T-cell (primary cell): Measurements from ENCODE around the gene CCDC6. TPM values are rescaled to one million over a fixed set of nuclear protein-coding genes. Genes with fewer than 3 reads are reported as not detected.

ENCODE experiments used
- ATAC-seq, 4 experiments: fragments of 200-7000 bp in 3 of 4; fragments of 150-1000 bp in 1 of 4; cut with Tn5 transposase; replicated peaks in 1 of 4; 1 replicate in 3 of 4; 2 replicates in 1 of 4; pipeline ENCODE4 v1.10.0; 2021; ENCODE audit warnings: moderate library complexity in 3 of 4, mild to moderate bottlenecking in 2 of 4, moderate number of reproducible peaks in 1 of 4
- CTCF ChIA-PET, 2 donors: fragments of 300-600 bp; sonication (Branson Sonifier 250); formaldehyde crosslinking; loops; one replicate each; lab custom pipeline; 2022; ENCODE audit warnings: antibody characterized with exemption in 2 of 2; lab: Charles Lee
- POLR2A ChIA-PET, 2 donors: fragments of 300-600 bp; sonication (Branson Sonifier 250); formaldehyde crosslinking; loops; one replicate each; lab custom pipeline; 2022; ENCODE audit warnings: antibody characterized with exemption in 2 of 2; lab: Charles Lee
- DNase-seq, 35 experiments: peaks; one replicate each; pipeline versions ENCODE4 v3.0.0 to v3.0.0-alpha.2; 2013 to 2023
- H3K27ac ChIP-seq: one replicate; pipeline ENCODE4 v1.5.1; 2013; ENCODE audit warnings: low read length
- H3K27me3 ChIP-seq, 2 experiments: replicated peaks in 1 of 2; 1 replicate in 1 of 2; 2 replicates in 1 of 2; pipeline versions ENCODE4 v1.6.1 to v1.7.0; 2013; ENCODE audit warnings: low read length in 1 of 2, mixed read lengths in 1 of 2; ENCODE audit not compliant: control insufficient read depth in 2 of 2, insufficient read depth in 2 of 2; ENCODE audit errors: extremely low read depth in 1 of 2
- H3K36me3 ChIP-seq, 2 donors: 1 replicate in 1 of 2; 2 replicates in 1 of 2; pipeline versions ENCODE4 v1.6.1 to v1.7.0; 2013; ENCODE audit warnings: low read length in 1 of 2; ENCODE audit not compliant: control insufficient read depth in 2 of 2, insufficient read depth in 1 of 2; ENCODE audit errors: extremely low read depth in 1 of 2
- H3K4me1 ChIP-seq, 2 experiments: 1 replicate in 1 of 2; 2 replicates in 1 of 2; pipeline versions ENCODE4 v1.6.1 to v1.7.0; 2013; ENCODE audit warnings: low read length in 2 of 2, mixed read lengths in 1 of 2; ENCODE audit not compliant: insufficient read depth in 2 of 2, control insufficient read depth in 1 of 2; ENCODE audit errors: extremely low read depth in 1 of 2
- H3K4me3 ChIP-seq, 2 donors: 1 replicate in 1 of 2; 2 replicates in 1 of 2; pipeline versions ENCODE4 v1.5.1 to v1.7.0; 2013; ENCODE audit warnings: mild to moderate bottlenecking in 2 of 2, low read length in 1 of 2, moderate library complexity in 1 of 2; ENCODE audit not compliant: control insufficient read depth in 1 of 2; ENCODE audit errors: extremely low read depth in 1 of 2
- H3K9me3 ChIP-seq: 2 replicates; pipeline ENCODE4 v1.7.0; 2013
- H3K27ac Mint-ChIP-seq, 2 donors: one replicate each; pipeline ENCODE4 v1.8.0; 2020 to 2021; ENCODE audit warnings: mild to moderate bottlenecking in 2 of 2, mixed read lengths in 2 of 2
- H3K27me3 Mint-ChIP-seq, 2 donors: one replicate each; pipeline ENCODE4 v1.8.0; 2021 to 2022; ENCODE audit warnings: mixed read lengths in 2 of 2
- H3K36me3 Mint-ChIP-seq: one replicate; pipeline ENCODE4 v1.8.0; 2021; ENCODE audit warnings: mixed read lengths
- H3K4me1 Mint-ChIP-seq, 3 donors: one replicate each; pipeline ENCODE4 v1.8.0; 2020 to 2022; ENCODE audit warnings: mixed read lengths in 3 of 3, mild to moderate bottlenecking in 1 of 3
- H3K4me3 Mint-ChIP-seq, 3 donors: one replicate each; pipeline ENCODE4 v1.8.0; 2020 to 2022; ENCODE audit warnings: mild to moderate bottlenecking in 3 of 3, mixed read lengths in 3 of 3, moderate library complexity in 3 of 3
- H3K9me3 Mint-ChIP-seq, 3 donors: one replicate each; pipeline ENCODE4 v1.8.0; 2020 to 2022; ENCODE audit warnings: mixed read lengths in 3 of 3
- WGBS: methylation state at CpG from one replicate; pipeline ENCODE4 v1.1.5; 2013; ENCODE audit warnings: missing lambda C conversion rate; ENCODE audit not compliant: insufficient coverage; 5-methylcytosine and 5-hydroxymethylcytosine counted together
- total RNA-seq, 35 experiments: library from RNA in 6 of 35; stranded (reverse) in 6 of 35; fragments of 120-200 nt in 1 of 35; gene quantifications; one replicate each; pipeline versions ENCODE4 v1.2.1 to v1.2.4 and lab custom pipeline; 2013 to 2026

CCDC6 gene
- total RNA-seq, 5 donors from 2014 or later (not counting 1 experiment from before 2014, with no cell fraction given), result 16.5 to 26.1 (median 20.1) TPM

DNA sequence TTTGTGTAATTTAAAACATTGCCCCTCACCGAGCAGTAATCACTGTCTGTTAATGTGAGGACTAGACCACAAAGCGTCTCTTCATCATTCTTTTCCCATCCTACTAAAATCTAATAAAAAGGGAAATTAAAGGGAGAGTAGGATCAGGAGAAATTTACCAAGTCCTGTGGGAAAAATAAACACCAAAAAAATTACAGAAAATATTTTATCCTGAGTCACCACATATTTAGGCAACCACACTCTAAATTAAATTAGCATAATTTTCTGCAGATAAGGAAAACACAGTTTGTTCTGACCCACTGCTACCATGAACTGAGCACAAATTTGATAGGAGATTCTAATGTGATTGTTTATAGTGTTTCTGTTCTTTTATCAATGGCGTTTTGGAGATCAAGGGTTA is 49.3 kb downstream of the CCDC6 start:
- Mint-ChIP-seq H3K27ac (no peak overlapping the region), H3K9me3 (no peaks in the 10 kb centered on the region), H3K27me3 (no peaks in the 10 kb centered on the region), H3K36me3 (peaks cover 30% of the 10 kb centered on the region), H3K4me1 (peaks cover 65 to 75% (median 73%) of the 10 kb centered on the region in 3 donors), H3K4me3 (no peak overlapping the region)
- Histone ChIP-seq H3K27me3 (no peaks in the 10 kb centered on the region), H3K4me1 (peaks cover 0 to 4% of the 10 kb centered on the region in 2 experiments), H3K27ac (no peak overlapping the region), H3K4me3 (no peak overlapping the region), H3K9me3 (no peaks in the 10 kb centered on the region), H3K36me3 (peaks cover 0 to 4% of the 10 kb centered on the region in 2 donors)
- CTCF ChIA-PET, result no interaction called here
- WGBS, result no CpG with 5 or more reads among the region's 3 CpGs
- DNase-seq (no peak), ATAC-seq (no peak)
- POLR2A ChIA-PET, result no interaction called here

DNA sequence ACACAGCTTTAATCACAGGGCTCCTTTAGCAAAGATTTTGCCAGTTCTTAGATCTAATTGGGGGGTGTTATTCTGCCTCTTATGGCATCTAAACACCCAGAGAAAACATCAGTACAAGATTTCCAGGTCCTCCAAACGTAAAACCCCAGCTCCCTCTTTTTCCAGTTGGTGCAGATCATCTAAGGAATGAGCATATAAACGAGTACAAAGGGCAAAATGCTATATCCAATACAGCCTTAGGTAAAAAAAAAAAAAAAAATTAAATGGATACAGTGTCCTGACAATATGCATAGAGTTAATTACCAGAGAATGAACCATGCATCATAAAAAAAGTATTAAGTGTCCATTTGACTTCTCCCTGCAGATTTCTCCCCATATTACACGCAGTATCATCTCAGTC is 50.3 kb downstream of the CCDC6 start:
- DNase-seq (no peak), ATAC-seq (no peak)
- Histone ChIP-seq H3K27me3 (no peaks in the 10 kb centered on the region), H3K27ac (no peak overlapping the region), H3K9me3 (no peaks in the 10 kb centered on the region), H3K4me3 (no peak overlapping the region), H3K36me3 (peaks cover 0 to 8% of the 10 kb centered on the region in 2 donors), H3K4me1 (peaks cover 0 to 4% of the 10 kb centered on the region in 2 experiments)
- ChIA-PET POLR2A (no interaction called here), CTCF (interaction anchor here (0.6 to 1.0 kb wide), 3 partner anchors 52 to 795 kb away, joined by 3 read pairs; no protein-coding TSS in a partner anchor)
- H3K36me3 Mint-ChIP-seq, result peaks cover 28% of the 10 kb centered on the region
- no peaks in the 10 kb centered on the region for H3K27me3 Mint-ChIP-seq
- no peaks in the 10 kb centered on the region for H3K9me3 Mint-ChIP-seq
- H3K27ac Mint-ChIP-seq, result peak overlapping the region in 1 of 2 donors; percentile 28
- no peak overlapping the region for H3K4me3 Mint-ChIP-seq
- H3K4me1 Mint-ChIP-seq, result peaks cover 62 to 70% (median 69%) of the 10 kb centered on the region in 3 donors
- WGBS, result no CpG with 5 or more reads among the region's 3 CpGs

DNA sequence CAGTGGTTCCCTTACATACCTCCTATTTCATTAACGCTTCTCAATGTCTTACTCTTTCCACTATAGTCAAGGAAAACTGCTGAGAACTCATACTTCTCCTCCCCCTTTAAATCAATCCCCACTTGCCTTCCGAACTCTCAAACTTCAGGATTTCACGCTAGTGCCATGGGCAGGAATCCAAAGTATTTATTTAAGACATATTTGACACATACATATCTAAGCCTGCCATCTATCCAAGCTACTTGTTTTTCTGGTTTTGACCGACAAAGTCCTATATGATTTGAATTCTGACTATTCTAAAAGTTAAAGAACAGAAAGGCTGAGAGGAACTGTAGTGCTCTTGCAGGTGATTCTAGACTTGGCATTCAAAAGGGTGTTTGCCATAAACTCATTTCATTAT is 51.8 kb downstream of the CCDC6 start:
- ChIA-PET POLR2A (interaction anchor here in 1 of 2 donors (0.5 to 0.6 kb wide), 2 partner anchors 40 to 61 kb away, joined by 3 to 5 read pairs; no protein-coding TSS in a partner anchor), CTCF (interaction anchor here in 1 of 2 donors (1.2 kb wide), 1 partner anchor 52 kb away, joined by 3 read pairs; the partner anchor contains the start of gene CCDC6)
- no peak for ATAC-seq
- peaks cover 0 to 15% of the 10 kb centered on the region in 2 donors for H3K36me3 ChIP-seq
- H3K27ac ChIP-seq, result no peak overlapping the region
- Mint-ChIP-seq H3K9me3 (no peaks in the 10 kb centered on the region), H3K4me3 (no peak overlapping the region), H3K27ac (no peak overlapping the region), H3K27me3 (no peaks in the 10 kb centered on the region), H3K4me1 (peaks cover 56 to 65% (median 61%) of the 10 kb centered on the region in 3 donors), H3K36me3 (peaks cover 29% of the 10 kb centered on the region)
- H3K4me1 ChIP-seq, result peaks cover 0 to 4% of the 10 kb centered on the region in 2 experiments
- 100% methylated on average over 3 of the region's 4 CpGs for WGBS
- no peak overlapping the region for H3K4me3 ChIP-seq
- no peaks in the 10 kb centered on the region for H3K9me3 ChIP-seq
- DNase-seq, result no peak
- no peaks in the 10 kb centered on the region for H3K27me3 ChIP-seq

DNA sequence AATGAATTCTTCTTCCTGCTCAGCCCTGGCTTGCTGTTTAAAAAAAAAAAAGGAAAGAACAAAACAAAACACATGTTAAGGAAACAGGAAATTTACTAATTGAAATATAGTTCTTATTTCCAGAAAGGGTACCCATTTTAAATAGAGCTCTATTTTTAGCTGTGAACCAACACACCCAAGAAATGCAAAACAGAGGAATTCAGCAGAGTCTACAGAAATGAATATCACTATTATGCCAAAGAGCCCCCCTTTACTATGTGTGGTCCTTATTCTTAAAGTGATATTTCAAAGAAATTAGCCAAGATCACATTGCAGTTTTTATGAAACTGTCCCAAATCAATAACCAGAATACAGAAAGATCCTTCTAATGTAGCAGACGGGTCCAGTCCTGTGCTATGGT is 53.7 kb downstream of the CCDC6 start:
- ATAC-seq, result no peak
- Mint-ChIP-seq H3K36me3 (peaks cover 37% of the 10 kb centered on the region), H3K27ac (no peak overlapping the region), H3K4me1 (peaks cover 41 to 47% (median 45%) of the 10 kb centered on the region in 3 donors), H3K4me3 (no peak overlapping the region), H3K9me3 (no peaks in the 10 kb centered on the region), H3K27me3 (no peaks in the 10 kb centered on the region)
- Histone ChIP-seq H3K27ac (no peak overlapping the region), H3K36me3 (peaks cover 3 to 26% of the 10 kb centered on the region in 2 donors), H3K4me3 (no peak overlapping the region), H3K27me3 (no peaks in the 10 kb centered on the region), H3K4me1 (peaks cover 0 to 4% of the 10 kb centered on the region in 2 experiments), H3K9me3 (no peaks in the 10 kb centered on the region)
- DNase-seq, result no peak
- CTCF ChIA-PET, result interaction anchor here (0.6 to 0.9 kb wide), 3 partner anchors 8 to 915 kb away, joined by 3 to 4 read pairs (median 3); no protein-coding TSS in a partner anchor
- no CpG with 5 or more reads among the region's 1 CpG for WGBS
- POLR2A ChIA-PET, result interaction anchor here in 1 of 2 donors (0.6 kb wide), 1 partner anchor 197 kb away, joined by 3 read pairs; no protein-coding TSS in a partner anchor

DNA sequence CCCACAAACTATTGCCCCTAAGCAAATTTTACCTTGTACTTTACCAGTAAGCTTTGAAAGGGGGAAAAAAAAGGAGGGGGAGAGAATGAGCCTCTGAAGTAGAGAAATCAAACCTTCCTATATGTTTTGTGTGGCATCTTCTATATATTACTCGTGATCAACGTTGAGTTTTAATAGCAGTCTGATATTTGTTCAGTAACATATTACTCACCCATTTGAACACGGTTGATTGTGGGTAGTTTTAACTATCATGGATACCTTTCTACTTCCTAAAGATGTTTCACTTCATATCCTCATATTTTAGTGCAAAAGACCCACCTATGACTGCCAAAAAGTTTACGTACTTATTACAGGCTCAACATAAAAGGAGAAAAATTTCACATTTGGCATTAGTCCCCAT is 54.5 kb downstream of the CCDC6 start:
- Mint-ChIP-seq H3K4me3 (no peak overlapping the region), H3K36me3 (peaks cover 42% of the 10 kb centered on the region), H3K27ac (no peak overlapping the region), H3K27me3 (no peaks in the 10 kb centered on the region), H3K4me1 (peaks cover 39 to 50% (median 40%) of the 10 kb centered on the region in 3 donors), H3K9me3 (no peaks in the 10 kb centered on the region)
- 100% methylated on average over 1 of the region's 4 CpGs for WGBS
- Histone ChIP-seq H3K9me3 (no peaks in the 10 kb centered on the region), H3K27ac (no peak overlapping the region), H3K27me3 (no peaks in the 10 kb centered on the region), H3K4me3 (no peak overlapping the region), H3K36me3 (peaks cover 3 to 26% of the 10 kb centered on the region in 2 donors), H3K4me1 (peaks cover 0 to 4% of the 10 kb centered on the region in 2 experiments)
- ATAC-seq, result no peak
- CTCF ChIA-PET, result interaction anchor here in 1 of 2 donors (0.6 kb wide), 1 partner anchor 7 kb away, joined by 4 read pairs; no protein-coding TSS in a partner anchor
- POLR2A ChIA-PET, result interaction anchor here (0.6 to 1.1 kb wide), 3 partner anchors 42 to 212 kb away, joined by 3 to 5 read pairs (median 4); no protein-coding TSS in a partner anchor
- no peak for DNase-seq

DNA sequence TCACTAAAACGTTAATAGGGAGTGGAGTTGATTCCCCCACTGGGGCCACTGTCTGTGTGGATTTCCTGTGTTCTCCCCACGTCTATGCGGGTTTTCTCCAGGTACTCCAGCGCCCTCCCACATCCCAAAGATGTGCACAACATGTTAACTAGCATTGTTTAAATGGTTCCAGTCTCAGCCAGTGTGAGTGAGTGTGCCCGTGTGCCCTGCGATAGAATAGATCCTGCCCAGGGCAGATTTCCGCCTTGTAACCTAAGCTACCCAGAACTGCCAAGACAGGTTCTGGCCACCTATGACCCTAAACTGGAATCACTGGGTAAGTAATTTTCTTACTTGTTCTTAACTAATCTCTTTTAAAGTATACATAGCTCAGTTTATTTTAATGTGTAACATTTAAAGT is 58.5 kb downstream of the CCDC6 start:
- peaks cover 65% of the 10 kb centered on the region for H3K36me3 Mint-ChIP-seq
- H3K9me3 Mint-ChIP-seq, result no peaks in the 10 kb centered on the region
- Histone ChIP-seq H3K36me3 (peaks cover 3 to 39% of the 10 kb centered on the region in 2 donors), H3K27ac (no peak overlapping the region), H3K9me3 (no peaks in the 10 kb centered on the region), H3K4me1 (peaks cover 0 to 1% of the 10 kb centered on the region in 2 experiments), H3K4me3 (no peak overlapping the region), H3K27me3 (no peaks in the 10 kb centered on the region)
- WGBS, result 100% methylated on average over 1 of the region's 7 CpGs
- POLR2A ChIA-PET, result no interaction called here
- H3K27ac Mint-ChIP-seq, result no peak overlapping the region
- no peaks in the 10 kb centered on the region for H3K27me3 Mint-ChIP-seq
- DNase-seq (no peak), ATAC-seq (no peak)
- peaks cover 17 to 23% (median 18%) of the 10 kb centered on the region in 3 donors for H3K4me1 Mint-ChIP-seq
- no peak overlapping the region for H3K4me3 Mint-ChIP-seq
- CTCF ChIA-PET, result no interaction called here
